IPS-15b (cell line): ENCODE measurements around the gene FATE1.

Experiments
- H3K27me3 ChIP-seq: one replicate; pipeline ENCODE4 v1.6.1; 2013; ENCODE audit warnings: low read length; ENCODE audit not compliant: control insufficient read depth, insufficient read depth
- H3K36me3 ChIP-seq: one replicate; pipeline ENCODE4 v1.6.1; 2013; ENCODE audit warnings: low read length; ENCODE audit not compliant: control insufficient read depth, insufficient read depth
- H3K4me1 ChIP-seq: one replicate; pipeline ENCODE4 v1.6.1; 2013; ENCODE audit warnings: mild to moderate bottlenecking, low read length; ENCODE audit not compliant: control insufficient read depth, insufficient read depth
- H3K4me3 ChIP-seq: one replicate; pipeline ENCODE4 v1.5.1; 2013; ENCODE audit warnings: low read depth, low read length
- H3K9ac ChIP-seq: one replicate; pipeline ENCODE4 v1.6.1; 2013; ENCODE audit warnings: low read depth, mild to moderate bottlenecking, low read length
- H3K9me3 ChIP-seq: one replicate; pipeline ENCODE4 v1.6.1; 2013; ENCODE audit warnings: mild to moderate bottlenecking, low read length; ENCODE audit not compliant: control insufficient read depth, insufficient read depth

FATE1 gene

DNA sequence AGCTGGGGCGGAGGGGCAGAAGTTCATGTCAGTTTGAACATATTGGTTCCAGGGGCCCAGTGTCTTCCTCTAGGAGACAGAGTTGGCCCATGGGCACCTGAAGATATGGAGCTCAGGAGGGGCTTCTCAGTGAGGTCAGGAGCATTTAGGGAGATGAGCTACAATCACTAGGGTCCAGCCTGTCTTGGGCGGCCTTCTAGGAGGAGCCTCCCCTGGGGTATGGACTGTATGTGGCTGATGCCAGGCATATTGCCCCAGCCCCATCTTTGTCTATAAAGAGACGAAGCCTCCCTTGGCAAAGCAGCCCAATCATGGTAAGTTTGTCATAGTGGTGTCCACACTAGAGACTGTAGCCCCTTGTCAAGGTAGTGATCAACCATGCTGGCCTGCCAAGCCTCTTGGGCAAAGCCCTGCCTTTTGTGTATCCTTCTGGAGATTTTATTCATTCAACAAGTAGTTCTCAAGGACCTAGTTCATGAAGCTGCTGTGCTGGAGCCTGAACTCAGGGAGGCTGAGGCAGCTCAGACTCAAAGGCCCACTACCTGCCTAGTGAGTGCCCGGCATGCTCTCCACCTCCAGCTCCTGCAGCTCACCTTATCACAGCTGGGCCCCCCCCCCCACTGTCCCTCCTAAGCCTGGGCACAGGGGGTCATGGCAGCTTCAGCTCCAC lies 13.4 kb downstream of the FATE1 start:
- H3K9ac ChIP-seq = no peak overlapping the region
- no peaks in the 10 kb centered on the region for H3K36me3 ChIP-seq
- H3K9me3 ChIP-seq = peaks cover 8% of the 10 kb centered on the region
- H3K4me1 ChIP-seq = no peaks in the 10 kb centered on the region
- H3K4me3 ChIP-seq = no peak overlapping the region
- no peaks in the 10 kb centered on the region for H3K27me3 ChIP-seq

- Histone ChIP-seq H3K4me1 (no peaks in the 10 kb centered on the region), H3K36me3 (no peaks in the 10 kb centered on the region), H3K9ac (no peak within 1 kb of the TSS), H3K27me3 (no peaks in the 10 kb centered on the region), H3K9me3 (peaks cover 8% of the 10 kb centered on the region), H3K4me3 (no peak within 1 kb of the TSS)
Observed at GRCh38 chrX:151734446-151734845, 18.6 kb downstream of the FATE1 start, which contains the start of gene CNGA2. CNGA2 (plus strand) TSS chrX:151734746; CDS start chrX:151738484, 3,738 bp downstream.

DNA sequence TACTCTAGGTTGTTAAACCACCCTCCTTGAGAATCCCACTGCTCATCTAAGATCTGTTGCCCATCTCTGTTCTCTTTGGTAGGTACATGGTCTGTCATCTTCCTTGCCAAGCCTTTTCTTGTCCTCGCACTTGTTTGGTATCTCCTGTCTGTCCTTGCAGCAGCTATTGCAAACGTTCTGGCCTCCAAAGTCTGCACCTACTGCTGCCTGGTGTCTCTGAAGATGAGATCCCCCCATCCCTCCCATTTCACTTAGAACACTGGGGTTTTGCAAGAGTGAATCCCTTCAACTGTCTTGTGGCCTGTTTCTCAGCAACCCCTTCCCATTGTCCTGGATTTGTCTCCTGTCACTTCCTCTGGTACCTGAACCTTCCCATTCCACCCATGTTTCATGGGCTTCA lies 19.4 kb downstream of the FATE1 start:
- H3K36me3 ChIP-seq = no peaks in the 10 kb centered on the region
- peaks cover 8% of the 10 kb centered on the region for H3K9me3 ChIP-seq
- H3K4me1 ChIP-seq = no peaks in the 10 kb centered on the region
- H3K9ac ChIP-seq = no peak overlapping the region
- H3K27me3 ChIP-seq = no peaks in the 10 kb centered on the region
- no peak overlapping the region for H3K4me3 ChIP-seq

DNA sequence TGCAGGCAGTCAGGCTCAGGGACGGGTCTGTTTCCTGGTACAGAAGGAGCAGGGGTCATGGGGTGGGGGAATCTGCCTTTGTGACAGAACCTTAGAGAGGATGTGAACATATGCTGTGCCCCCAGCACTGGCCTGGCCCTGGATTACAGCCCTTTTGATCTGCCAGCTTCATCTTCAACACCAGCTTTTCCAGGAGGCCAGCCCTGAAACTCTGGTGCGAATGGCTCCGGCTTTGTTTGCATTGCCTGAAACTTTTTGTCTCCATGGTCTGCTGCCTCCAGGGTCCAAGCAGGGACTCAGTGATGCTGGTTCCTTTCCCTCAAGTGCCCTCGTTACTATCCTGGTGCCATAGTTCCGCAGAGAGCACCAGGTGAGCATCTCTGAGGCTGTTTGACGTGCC lies 20.9 kb downstream of the FATE1 start:
- H3K9me3 ChIP-seq = peaks cover 11% of the 10 kb centered on the region
- no peak overlapping the region for H3K9ac ChIP-seq
- H3K27me3 ChIP-seq = no peaks in the 10 kb centered on the region

DNA sequence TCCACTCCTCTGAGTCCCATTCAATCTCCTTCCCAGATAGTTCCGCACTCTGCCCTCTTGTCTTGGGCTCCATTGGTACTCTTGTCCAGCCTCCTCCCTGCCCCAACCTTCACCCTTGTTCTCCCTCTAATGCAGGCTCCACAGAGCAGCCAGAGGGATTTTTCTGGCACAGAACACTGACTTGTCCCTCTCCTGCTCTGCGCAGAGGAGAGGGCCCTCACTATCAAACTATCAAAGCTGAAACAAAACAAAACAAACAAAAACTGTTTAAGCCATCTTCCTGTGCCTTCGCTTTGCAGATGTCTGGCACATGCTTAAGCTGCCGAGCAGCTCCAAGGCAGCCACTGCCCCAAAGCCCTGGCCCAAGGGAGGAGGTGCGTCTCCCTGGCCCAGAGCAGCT lies 21.7 kb downstream of the FATE1 start:
- Histone ChIP-seq H3K4me1 (no peaks in the 10 kb centered on the region), H3K27me3 (no peaks in the 10 kb centered on the region), H3K4me3 (no peak overlapping the region), H3K9ac (no peak overlapping the region), H3K36me3 (no peaks in the 10 kb centered on the region), H3K9me3 (peaks cover 5% of the 10 kb centered on the region)

More for the DNA sequence above, 20.9 kb downstream of the FATE1 start:
- Histone ChIP-seq H3K4me3 (no peak overlapping the region), H3K36me3 (no peaks in the 10 kb centered on the region), H3K4me1 (no peaks in the 10 kb centered on the region)

GRCh38 chrX:151738751-151739150 lies 22.9 kb downstream of the FATE1 start:
- Histone ChIP-seq H3K27me3 (no peaks in the 10 kb centered on the region), H3K9ac (no peak overlapping the region), H3K4me3 (no peak overlapping the region), H3K36me3 (no peaks in the 10 kb centered on the region), H3K4me1 (no peaks in the 10 kb centered on the region), H3K9me3 (peaks cover 3% of the 10 kb centered on the region)

DNA sequence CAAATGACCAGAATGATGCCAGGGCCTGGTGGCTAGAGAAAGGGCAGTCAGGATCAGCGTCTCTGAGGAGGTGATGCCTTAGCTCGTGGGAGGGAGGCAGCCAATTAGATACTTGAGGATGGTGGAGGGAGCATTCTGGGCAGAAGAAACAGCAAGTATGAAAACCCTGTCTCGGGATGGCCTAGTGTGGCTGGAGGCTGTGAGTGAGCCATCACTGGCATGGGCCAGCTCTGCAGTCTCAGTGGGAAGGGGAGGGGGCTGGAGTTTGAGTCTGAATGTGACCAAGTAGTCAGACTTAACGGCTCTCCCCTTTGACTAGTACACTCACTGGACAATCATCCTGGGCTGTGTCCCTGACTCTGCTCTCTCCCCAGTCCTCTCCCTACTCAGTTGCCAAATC lies 25.8 kb downstream of the FATE1 start:
- Histone ChIP-seq H3K4me1 (no peaks in the 10 kb centered on the region), H3K27me3 (no peaks in the 10 kb centered on the region), H3K9me3 (peaks cover 3% of the 10 kb centered on the region), H3K36me3 (no peaks in the 10 kb centered on the region), H3K4me3 (no peak overlapping the region), H3K9ac (no peak overlapping the region)

GRCh38 chrX:151742311-151742710 lies 26.5 kb downstream of the FATE1 start:
- no peaks in the 10 kb centered on the region for H3K4me1 ChIP-seq
- H3K9ac ChIP-seq = no peak overlapping the region
- peaks cover 3% of the 10 kb centered on the region for H3K9me3 ChIP-seq
- H3K36me3 ChIP-seq = no peaks in the 10 kb centered on the region
- H3K27me3 ChIP-seq = no peaks in the 10 kb centered on the region
- H3K4me3 ChIP-seq = no peak overlapping the region

- Histone ChIP-seq H3K4me3 (no peak overlapping the region), H3K4me1 (no peaks in the 10 kb centered on the region), H3K9ac (no peak overlapping the region), H3K27me3 (no peaks in the 10 kb centered on the region), H3K9me3 (peaks cover 3% of the 10 kb centered on the region), H3K36me3 (no peaks in the 10 kb centered on the region)
Observed at GRCh38 chrX:151743651-151744470, 28.0 kb downstream of the FATE1 start.

DNA sequence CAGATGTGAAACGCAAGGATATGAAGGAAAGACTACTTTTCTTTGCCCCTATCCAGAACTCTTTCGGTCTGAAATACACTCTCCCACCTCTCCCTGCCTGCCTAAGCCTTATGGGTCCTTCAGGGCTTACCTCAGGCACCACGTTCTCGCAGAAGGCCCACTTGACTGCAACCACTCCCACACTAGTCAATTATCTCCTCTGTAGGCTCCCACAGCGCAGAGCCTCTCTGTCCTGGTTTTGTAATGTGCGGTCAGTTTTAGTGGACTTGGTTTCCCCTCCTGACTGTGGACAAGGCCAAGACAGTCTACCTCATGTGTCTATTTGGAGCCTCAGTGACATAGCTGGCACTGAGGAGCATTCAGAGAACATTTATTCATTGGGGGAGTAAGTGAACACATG lies 29.8 kb downstream of the FATE1 start:
- Histone ChIP-seq H3K4me3 (no peak overlapping the region), H3K9me3 (peaks cover 3% of the 10 kb centered on the region), H3K27me3 (no peaks in the 10 kb centered on the region), H3K36me3 (no peaks in the 10 kb centered on the region), H3K4me1 (no peaks in the 10 kb centered on the region), H3K9ac (no peak overlapping the region)

DNA sequence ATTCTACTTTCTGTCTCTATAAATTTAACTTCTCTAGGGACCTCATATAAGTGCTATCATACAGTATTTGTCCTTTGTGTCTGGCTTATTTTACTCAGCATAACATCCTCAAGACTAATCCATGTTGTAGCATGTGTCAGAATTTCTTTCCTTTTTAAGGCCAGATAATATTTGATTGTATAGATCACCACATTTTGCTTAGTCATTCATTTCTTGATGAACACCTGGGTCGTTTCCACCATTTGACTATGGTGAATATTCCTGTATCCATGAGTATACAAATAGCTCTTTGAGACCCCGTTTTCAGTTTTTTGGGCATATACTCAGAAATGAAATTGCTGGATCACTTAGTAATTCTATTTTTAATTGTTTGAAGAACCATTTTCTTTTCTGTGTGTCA lies 30.7 kb downstream of the FATE1 start:
- H3K36me3 ChIP-seq = no peaks in the 10 kb centered on the region
- H3K4me1 ChIP-seq = no peaks in the 10 kb centered on the region
- H3K9me3 ChIP-seq = peaks cover under 1% of the 10 kb centered on the region
- H3K9ac ChIP-seq = no peak overlapping the region
- H3K27me3 ChIP-seq = no peaks in the 10 kb centered on the region
- no peak overlapping the region for H3K4me3 ChIP-seq

DNA sequence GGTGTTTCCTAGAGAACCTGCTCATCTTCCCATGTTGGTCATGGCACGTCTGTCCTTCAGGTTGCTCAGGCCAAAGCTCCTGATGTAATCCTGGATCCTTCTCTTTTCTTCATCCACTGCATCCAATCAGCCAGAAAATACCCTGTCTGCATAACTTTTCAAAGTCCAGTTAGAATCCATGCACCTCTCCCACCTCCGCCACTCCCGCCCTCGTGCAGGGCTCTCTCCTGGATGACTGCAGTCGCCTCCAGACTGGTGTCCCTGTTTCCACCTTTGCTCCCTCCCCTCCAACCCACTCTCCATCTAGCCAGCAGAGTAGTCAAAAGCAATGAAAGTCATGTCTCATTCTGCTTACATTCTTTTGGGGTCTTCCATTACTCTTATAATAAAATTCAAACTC lies 34.7 kb downstream of the FATE1 start:
- peaks cover 2% of the 10 kb centered on the region for H3K4me1 ChIP-seq
- H3K36me3 ChIP-seq = no peaks in the 10 kb centered on the region

More for the DNA sequence above, 34.7 kb downstream of the FATE1 start:
- Histone ChIP-seq H3K9me3 (peaks cover 4% of the 10 kb centered on the region), H3K27me3 (peaks cover 2% of the 10 kb centered on the region), H3K4me3 (no peak overlapping the region), H3K9ac (no peak overlapping the region)
